ENCODE results near the gene FAM110D. TPM values are rescaled to one million over a fixed set of nuclear protein-coding genes. Genes with fewer than 3 reads are reported as not detected.
A peak's percentile ranks its signal among the peaks of the same experiment; 100 is the strongest.

FAM110D gene
- 2.3 TPM for polyA plus RNA-seq (2013, experiment 1 of 2)
- 2.6 TPM for polyA plus RNA-seq (2013, experiment 2 of 2)

GRCh38 chr1:26158908-26159742, at the start of gene FAM110D:
TSS of gene FAM110D (plus strand) at chr1:26159079. CDS start at chr1:26161292, 2,213 bp downstream.
- H3K4me3 ChIP-seq (ENCODE audit: extremely low read depth, insufficient read depth, low read length, poor library complexity, severe bottlenecking), result peak within 1 kb of the TSS; percentile 43
- WGBS, 2 experiments (ENCODE audit: insufficient coverage in 2 of 2), result 20 to 26% methylated on average over 4 to 5 of the region's 6 CpGs

GRCh38 chr1:26109229-26110164, 49.4 kb upstream of the FAM110D start:
- Histone ChIP-seq H3K9me3 (ENCODE audit: control insufficient read depth, low read length) (no peaks in the 10 kb centered on the region), H3K27ac (ENCODE audit: low read depth, low read length, severe bottlenecking) (no peak overlapping the region), H3K4me1 (ENCODE audit: control insufficient read depth, insufficient read depth, low read length, poor library complexity, severe bottlenecking) (peaks cover 7% of the 10 kb centered on the region), H3K4me3 (ENCODE audit: extremely low read depth, insufficient read depth, low read length, poor library complexity, severe bottlenecking) (no peak overlapping the region), H3K36me3 (ENCODE audit: control insufficient read depth, insufficient read depth, low read length) (peaks cover 2% of the 10 kb centered on the region)
- 96 to 100% methylated on average over 2 to 3 of the region's 5 CpGs for WGBS, 2 experiments (ENCODE audit: insufficient coverage in 2 of 2)

More at GRCh38 chr1:26158908-26159742, at the start of gene FAM110D:
- Histone ChIP-seq H3K9me3 (ENCODE audit: control insufficient read depth, low read length) (no peaks in the 10 kb centered on the region), H3K36me3 (ENCODE audit: control insufficient read depth, insufficient read depth, low read length) (no peaks in the 10 kb centered on the region), H3K27ac (ENCODE audit: low read depth, low read length, severe bottlenecking) (peak within 1 kb of the TSS; percentile 17), H3K4me1 (ENCODE audit: control insufficient read depth, insufficient read depth, low read length, poor library complexity, severe bottlenecking) (peaks cover 54% of the 10 kb centered on the region)

DNA sequence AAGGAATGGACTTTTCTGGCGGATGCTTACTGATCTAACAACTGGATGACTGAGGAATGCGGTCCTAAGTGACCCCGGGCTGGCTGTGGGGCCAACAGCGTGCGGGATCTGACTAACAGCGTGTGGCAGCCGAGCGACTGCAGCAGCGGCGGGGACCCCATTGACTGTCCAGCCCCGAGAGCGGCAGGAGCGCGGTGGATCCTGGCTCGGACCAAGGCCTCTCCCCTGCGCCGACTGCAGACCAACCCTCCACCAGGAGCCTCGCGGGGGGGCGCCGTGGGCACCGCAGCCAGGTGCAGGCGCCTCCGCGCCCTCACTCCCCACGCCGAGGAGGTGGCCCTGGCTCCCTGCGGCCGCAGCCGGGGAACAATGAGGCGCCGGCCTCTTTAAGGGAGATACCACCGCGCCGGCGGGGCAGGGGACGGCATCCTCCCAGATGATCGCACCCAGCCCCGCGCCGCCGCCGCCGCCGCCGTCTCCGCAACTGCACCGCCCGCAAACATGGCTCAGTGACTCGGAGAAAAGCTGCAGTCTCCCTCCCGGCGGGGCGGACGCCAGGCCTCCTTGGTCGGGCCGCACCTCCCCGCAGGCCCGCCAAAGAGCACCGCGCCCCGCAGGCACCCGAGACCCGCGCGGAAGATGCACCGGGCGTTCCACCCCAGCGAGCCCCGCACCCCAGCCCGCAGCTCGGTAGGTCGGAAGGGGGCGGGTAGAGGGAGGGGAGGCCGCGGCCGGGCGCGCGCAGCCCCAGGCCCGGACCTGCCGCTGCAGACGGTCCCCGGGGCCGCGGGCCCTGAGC, 47.9 kb upstream of the FAM110D start:
- peak overlapping the region; percentile 81 for H3K27ac ChIP-seq (ENCODE audit: low read depth, low read length, severe bottlenecking)
- peaks cover 8% of the 10 kb centered on the region for H3K36me3 ChIP-seq (ENCODE audit: control insufficient read depth, insufficient read depth, low read length)
- H3K4me3 ChIP-seq (ENCODE audit: extremely low read depth, insufficient read depth, low read length, poor library complexity, severe bottlenecking), result peak overlapping the region; percentile 87
- peaks cover 7% of the 10 kb centered on the region for H3K4me1 ChIP-seq (ENCODE audit: control insufficient read depth, insufficient read depth, low read length, poor library complexity, severe bottlenecking)
- 1% methylated on average over 60 to 67 of the region's 85 CpGs for WGBS, 2 experiments (ENCODE audit: insufficient coverage in 2 of 2)
- no peaks in the 10 kb centered on the region for H3K9me3 ChIP-seq (ENCODE audit: control insufficient read depth, low read length)

- peaks cover 7% of the 10 kb centered on the region for H3K4me1 ChIP-seq (ENCODE audit: control insufficient read depth, insufficient read depth, low read length, poor library complexity, severe bottlenecking)
- H3K4me3 ChIP-seq (ENCODE audit: extremely low read depth, insufficient read depth, low read length, poor library complexity, severe bottlenecking), result peak within 1 kb of the TSS; percentile 87
- peaks cover 8% of the 10 kb centered on the region for H3K36me3 ChIP-seq (ENCODE audit: control insufficient read depth, insufficient read depth, low read length)
- WGBS, 2 experiments (ENCODE audit: insufficient coverage in 2 of 2), result 0% methylated on average over 57 to 75 of the region's 96 CpGs
- H3K27ac ChIP-seq (ENCODE audit: low read depth, low read length, severe bottlenecking), result peak within 1 kb of the TSS; percentile 81
- H3K9me3 ChIP-seq (ENCODE audit: control insufficient read depth, low read length), result no peaks in the 10 kb centered on the region
Observed at GRCh38 chr1:26111530-26112406, 47.1 kb upstream of the FAM110D start, which contains the start of gene PDIK1L. TSS of gene PDIK1L (plus strand) at chr1:26111824. CDS start at chr1:26114309, 2,485 bp downstream.

DNA sequence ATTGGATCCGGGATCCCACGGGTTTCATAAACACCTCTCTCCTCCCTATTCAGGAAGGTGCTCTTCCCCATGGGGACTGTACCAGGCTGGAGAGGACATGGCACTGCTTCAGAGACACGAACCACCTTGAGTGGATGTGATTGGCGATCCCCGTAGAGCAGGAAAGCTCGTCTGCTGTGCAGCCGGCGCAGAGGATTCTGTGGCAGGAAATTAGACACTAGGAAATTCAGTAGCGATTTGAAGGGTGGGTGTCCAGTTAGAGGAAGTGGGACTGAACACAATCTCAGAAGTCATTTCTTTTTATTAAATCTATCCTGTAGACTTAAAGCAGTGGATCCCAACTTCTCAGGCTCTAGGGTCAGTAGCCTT, 46.5 kb upstream of the FAM110D start:
- Histone ChIP-seq H3K9me3 (ENCODE audit: control insufficient read depth, low read length) (no peaks in the 10 kb centered on the region), H3K27ac (ENCODE audit: low read depth, low read length, severe bottlenecking) (no peak overlapping the region), H3K4me3 (ENCODE audit: extremely low read depth, insufficient read depth, low read length, poor library complexity, severe bottlenecking) (peak overlapping the region; percentile 87), H3K36me3 (ENCODE audit: control insufficient read depth, insufficient read depth, low read length) (peaks cover 8% of the 10 kb centered on the region), H3K4me1 (ENCODE audit: control insufficient read depth, insufficient read depth, low read length, poor library complexity, severe bottlenecking) (peaks cover 7% of the 10 kb centered on the region)
- WGBS, 2 experiments (ENCODE audit: insufficient coverage in 2 of 2), result 0 to 16% methylated on average over 2 to 6 of the region's 9 CpGs

- H3K36me3 ChIP-seq (ENCODE audit: control insufficient read depth, insufficient read depth, low read length), result peaks cover 8% of the 10 kb centered on the region
- H3K27ac ChIP-seq (ENCODE audit: low read depth, low read length, severe bottlenecking), result no peak overlapping the region
- H3K4me1 ChIP-seq (ENCODE audit: control insufficient read depth, insufficient read depth, low read length, poor library complexity, severe bottlenecking), result peaks cover 7% of the 10 kb centered on the region
- WGBS, 2 experiments (ENCODE audit: insufficient coverage in 2 of 2), result 88 to 91% methylated on average over 10 to 12 of the region's 12 CpGs
- no peak overlapping the region for H3K4me3 ChIP-seq (ENCODE audit: extremely low read depth, insufficient read depth, low read length, poor library complexity, severe bottlenecking)
- H3K9me3 ChIP-seq (ENCODE audit: control insufficient read depth, low read length), result no peaks in the 10 kb centered on the region
Observed at GRCh38 chr1:26114165-26114927, 44.5 kb upstream of the FAM110D start.

GRCh38 chr1:26119892-26120608, 38.8 kb upstream of the FAM110D start:
- Histone ChIP-seq H3K4me1 (ENCODE audit: control insufficient read depth, insufficient read depth, low read length, poor library complexity, severe bottlenecking) (no peaks in the 10 kb centered on the region), H3K4me3 (ENCODE audit: extremely low read depth, insufficient read depth, low read length, poor library complexity, severe bottlenecking) (no peak overlapping the region), H3K9me3 (ENCODE audit: control insufficient read depth, low read length) (no peaks in the 10 kb centered on the region), H3K27ac (ENCODE audit: low read depth, low read length, severe bottlenecking) (no peak overlapping the region), H3K36me3 (ENCODE audit: control insufficient read depth, insufficient read depth, low read length) (peaks cover under 1% of the 10 kb centered on the region)
- WGBS, 2 experiments (ENCODE audit: insufficient coverage in 2 of 2), result 92 to 100% methylated on average over 4 to 6 of the region's 9 CpGs

DNA sequence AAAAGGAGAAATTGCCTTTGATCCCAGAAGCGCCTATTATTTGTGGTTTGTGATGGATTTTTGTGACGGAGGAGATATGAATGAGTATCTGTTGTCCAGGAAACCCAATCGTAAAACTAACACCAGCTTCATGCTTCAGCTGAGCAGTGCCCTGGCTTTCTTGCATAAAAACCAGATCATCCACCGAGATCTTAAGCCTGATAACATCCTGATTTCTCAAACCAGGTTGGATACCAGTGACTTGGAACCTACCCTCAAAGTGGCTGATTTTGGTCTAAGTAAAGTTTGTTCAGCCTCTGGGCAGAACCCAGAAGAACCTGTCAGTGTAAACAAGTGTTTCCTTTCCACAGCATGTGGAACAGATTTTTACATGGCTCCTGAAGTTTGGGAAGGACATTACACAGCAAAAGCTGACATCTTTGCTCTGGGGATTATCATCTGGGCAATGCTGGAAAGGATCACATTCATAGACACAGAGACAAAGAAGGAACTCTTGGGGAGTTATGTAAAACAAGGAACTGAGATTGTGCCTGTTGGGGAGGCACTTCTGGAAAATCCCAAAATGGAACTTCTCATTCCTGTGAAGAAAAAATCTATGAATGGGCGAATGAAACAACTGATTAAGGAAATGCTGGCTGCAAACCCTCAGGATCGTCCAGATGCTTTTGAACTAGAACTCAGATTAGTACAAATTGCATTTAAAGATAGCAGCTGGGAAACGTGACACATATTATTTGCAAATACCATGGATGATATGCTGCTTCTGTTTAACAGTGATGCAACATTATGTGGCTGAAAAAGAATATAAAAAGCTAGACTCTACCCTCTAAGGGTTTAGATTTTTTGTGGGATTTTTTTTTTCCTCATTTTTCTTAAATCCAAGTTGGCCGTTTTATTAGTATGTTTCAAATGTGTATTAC, 36.8 kb upstream of the FAM110D start:
- Histone ChIP-seq H3K27ac (ENCODE audit: low read depth, low read length, severe bottlenecking) (peak overlapping the region; percentile 44), H3K36me3 (ENCODE audit: control insufficient read depth, insufficient read depth, low read length) (no peaks in the 10 kb centered on the region), H3K9me3 (ENCODE audit: control insufficient read depth, low read length) (no peaks in the 10 kb centered on the region), H3K4me3 (ENCODE audit: extremely low read depth, insufficient read depth, low read length, poor library complexity, severe bottlenecking) (no peak overlapping the region), H3K4me1 (ENCODE audit: control insufficient read depth, insufficient read depth, low read length, poor library complexity, severe bottlenecking) (peaks cover 2% of the 10 kb centered on the region)
- WGBS, 2 experiments (ENCODE audit: insufficient coverage in 2 of 2), result 97 to 100% methylated on average over 3 to 6 of the region's 8 CpGs
